Glutamatergic neuron (in vitro differentiated cells): Measurements from ENCODE around the gene ARPP19. TPM values are rescaled to one million over a fixed set of nuclear protein-coding genes. Genes with fewer than 3 reads are reported as not detected.

ENCODE experiments used
- DNase-seq: peaks from one replicate; pipeline ENCODE4 v3.0.0; 2022
- H3K27ac Mint-ChIP-seq: one replicate; pipeline ENCODE4 v1.8.0; 2020; ENCODE audit warnings: mild to moderate bottlenecking, mixed read lengths, inconsistent platforms; ENCODE audit not compliant: unreplicated experiment
- H3K27me3 Mint-ChIP-seq: one replicate; pipeline ENCODE4 v1.8.0; 2020; ENCODE audit warnings: mild to moderate bottlenecking, moderate library complexity, mixed read lengths, inconsistent platforms; ENCODE audit not compliant: unreplicated experiment
- H3K36me3 Mint-ChIP-seq: one replicate; pipeline ENCODE4 v1.8.0; 2020; ENCODE audit warnings: mild to moderate bottlenecking, mixed read lengths, inconsistent platforms; ENCODE audit not compliant: unreplicated experiment
- H3K4me1 Mint-ChIP-seq: one replicate; pipeline ENCODE4 v1.8.0; 2020; ENCODE audit warnings: mild to moderate bottlenecking, low read depth, mixed read lengths, inconsistent platforms; ENCODE audit not compliant: unreplicated experiment
- H3K4me3 Mint-ChIP-seq: one replicate; pipeline ENCODE4 v1.8.0; 2020; ENCODE audit warnings: mild to moderate bottlenecking, mixed read lengths, inconsistent platforms; ENCODE audit not compliant: unreplicated experiment
- H3K9me3 Mint-ChIP-seq: one replicate; pipeline ENCODE4 v1.8.0; 2020; ENCODE audit warnings: mild to moderate bottlenecking, moderate library complexity, mixed read lengths, inconsistent platforms; ENCODE audit not compliant: unreplicated experiment
- CTCF ChIP-seq: fragments of 200-600 bp; sonication (generic); IDR thresholded peaks from one replicate; pipeline ENCODE4 v1.5.0; 2021; ENCODE audit not compliant: partially characterized antibody, unreplicated experiment
- total RNA-seq: library from RNA; stranded (reverse); fragmentation: NEBNext Ultra II Directional; extraction: Animal tissue kit (Norgen Biotek cat#: 25700); gene quantifications from one replicate; pipeline ENCODE4 v1.2.1, GENCODE V29; 2021; ENCODE audit not compliant: unreplicated experiment

The ARPP19 gene
- total RNA-seq, 1 donor from 2014 or later, result 219 TPM

GRCh38 chr15:52523192-52523591 lies 45.6 kb downstream of the ARPP19 start:
- Mint-ChIP-seq H3K27me3 (peaks cover 1% of the 10 kb centered on the region), H3K36me3 (no peaks in the 10 kb centered on the region), H3K27ac (no peak overlapping the region), H3K4me1 (peaks cover 6% of the 10 kb centered on the region), H3K4me3 (no peak overlapping the region), H3K9me3 (peaks cover 5% of the 10 kb centered on the region)
- DNase-seq, result no peak
- no peak for TF ChIP-seq CTCF

GRCh38 chr15:52521682-52522081 lies 47.1 kb downstream of the ARPP19 start:
- H3K27me3 Mint-ChIP-seq, result no peaks in the 10 kb centered on the region
- H3K27ac Mint-ChIP-seq, result no peak overlapping the region
- no peak overlapping the region for H3K4me3 Mint-ChIP-seq
- H3K36me3 Mint-ChIP-seq, result no peaks in the 10 kb centered on the region
- no peaks in the 10 kb centered on the region for H3K9me3 Mint-ChIP-seq
- H3K4me1 Mint-ChIP-seq, result peaks cover 2% of the 10 kb centered on the region
- DNase-seq, result no peak
- no peak for TF ChIP-seq CTCF

GRCh38 chr15:52520421-52520820 lies 48.4 kb downstream of the ARPP19 start:
- H3K9me3 Mint-ChIP-seq, result no peaks in the 10 kb centered on the region
- no peak overlapping the region for H3K4me3 Mint-ChIP-seq
- no peak overlapping the region for H3K27ac Mint-ChIP-seq
- H3K36me3 Mint-ChIP-seq, result no peaks in the 10 kb centered on the region
- no peaks in the 10 kb centered on the region for H3K4me1 Mint-ChIP-seq
- H3K27me3 Mint-ChIP-seq, result no peaks in the 10 kb centered on the region
- TF ChIP-seq CTCF, result no peak
- no peak for DNase-seq

- no peak for TF ChIP-seq CTCF
- no peak for DNase-seq
- H3K4me1 Mint-ChIP-seq, result no peaks in the 10 kb centered on the region
- H3K4me3 Mint-ChIP-seq, result no peak overlapping the region
- no peaks in the 10 kb centered on the region for H3K9me3 Mint-ChIP-seq
- H3K27ac Mint-ChIP-seq, result no peak overlapping the region
- no peaks in the 10 kb centered on the region for H3K27me3 Mint-ChIP-seq
- H3K36me3 Mint-ChIP-seq, result no peaks in the 10 kb centered on the region
Measured at GRCh38 chr15:52518487-52519371, 50.1 kb downstream of the ARPP19 start.

GRCh38 chr15:52517014-52517413 lies 51.8 kb downstream of the ARPP19 start:
- DNase-seq, result no peak
- TF ChIP-seq CTCF, result no peak
- Mint-ChIP-seq H3K4me1 (no peaks in the 10 kb centered on the region), H3K9me3 (no peaks in the 10 kb centered on the region), H3K27ac (no peak overlapping the region), H3K4me3 (no peak overlapping the region), H3K36me3 (no peaks in the 10 kb centered on the region), H3K27me3 (no peaks in the 10 kb centered on the region)
